ENCODE data around the gene IL15RA.

Gene IL15RA

DNA sequence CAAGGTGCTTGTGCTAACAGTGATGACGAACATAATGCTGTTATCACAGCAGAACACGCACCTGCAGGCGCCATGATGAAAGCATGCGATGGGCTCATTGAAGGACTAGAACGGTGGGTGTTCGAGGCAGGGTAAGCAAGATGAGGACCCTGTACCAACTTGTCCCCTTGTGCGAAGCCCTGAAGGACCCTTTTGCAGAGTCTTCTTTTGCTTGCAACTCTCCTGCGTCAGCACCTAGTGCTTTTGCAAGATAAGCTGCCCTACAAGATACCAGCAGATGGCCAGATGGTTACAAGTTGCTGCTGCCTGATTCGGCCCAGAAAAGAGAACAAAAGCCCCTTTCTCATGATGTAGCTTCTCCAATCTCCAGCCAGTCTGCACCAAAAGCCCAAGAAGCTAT, 4.2 kb upstream of the IL15RA start:
- TF ChIP-seq, protein P1, sequence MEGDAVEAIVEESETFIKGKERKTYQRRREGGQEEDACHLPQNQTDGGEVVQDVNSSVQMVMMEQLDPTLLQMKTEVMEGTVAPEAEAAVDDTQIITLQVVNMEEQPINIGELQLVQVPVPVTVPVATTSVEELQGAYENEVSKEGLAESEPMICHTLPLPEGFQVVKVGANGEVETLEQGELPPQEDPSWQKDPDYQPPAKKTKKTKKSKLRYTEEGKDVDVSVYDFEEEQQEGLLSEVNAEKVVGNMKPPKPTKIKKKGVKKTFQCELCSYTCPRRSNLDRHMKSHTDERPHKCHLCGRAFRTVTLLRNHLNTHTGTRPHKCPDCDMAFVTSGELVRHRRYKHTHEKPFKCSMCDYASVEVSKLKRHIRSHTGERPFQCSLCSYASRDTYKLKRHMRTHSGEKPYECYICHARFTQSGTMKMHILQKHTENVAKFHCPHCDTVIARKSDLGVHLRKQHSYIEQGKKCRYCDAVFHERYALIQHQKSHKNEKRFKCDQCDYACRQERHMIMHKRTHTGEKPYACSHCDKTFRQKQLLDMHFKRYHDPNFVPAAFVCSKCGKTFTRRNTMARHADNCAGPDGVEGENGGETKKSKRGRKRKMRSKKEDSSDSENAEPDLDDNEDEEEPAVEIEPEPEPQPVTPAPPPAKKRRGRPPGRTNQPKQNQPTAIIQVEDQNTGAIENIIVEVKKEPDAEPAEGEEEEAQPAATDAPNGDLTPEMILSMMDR (IDR thresholded peaks at IDR 0.05; ENCODE audit: low read depth, low read length), result no peak
- DNase-seq (ENCODE audit: low read depth in 2 of 2), result no peak
- H3K4me3 ChIP-seq (replicated peaks in 1 of 2; ENCODE audit: low read depth in 2 of 2, low read length in 2 of 2), result no peak overlapping the region

DNA sequence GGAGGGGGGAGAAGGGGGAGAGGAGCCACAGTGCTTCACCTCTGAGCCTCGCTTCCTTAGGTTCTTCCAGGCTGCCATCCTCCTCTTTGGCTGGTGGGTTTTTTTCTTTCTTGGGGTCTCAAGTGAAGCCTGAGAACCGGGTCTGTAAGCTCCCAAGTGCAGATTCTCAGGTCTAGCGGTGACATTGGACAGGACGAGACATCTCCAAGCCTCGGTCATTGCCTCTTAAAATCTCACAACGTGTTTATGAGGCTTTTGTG, 817 bp upstream of the IL15RA start:
- TF ChIP-seq, protein P1 (IDR thresholded peaks at IDR 0.05; ENCODE audit: low read depth, low read length), result no peak
- no peak for DNase-seq (ENCODE audit: low read depth in 2 of 2)
- H3K4me3 ChIP-seq (replicated peaks in 1 of 2; ENCODE audit: low read depth in 2 of 2, low read length in 2 of 2), result peak overlapping the region; percentile 87 to 90

DNA sequence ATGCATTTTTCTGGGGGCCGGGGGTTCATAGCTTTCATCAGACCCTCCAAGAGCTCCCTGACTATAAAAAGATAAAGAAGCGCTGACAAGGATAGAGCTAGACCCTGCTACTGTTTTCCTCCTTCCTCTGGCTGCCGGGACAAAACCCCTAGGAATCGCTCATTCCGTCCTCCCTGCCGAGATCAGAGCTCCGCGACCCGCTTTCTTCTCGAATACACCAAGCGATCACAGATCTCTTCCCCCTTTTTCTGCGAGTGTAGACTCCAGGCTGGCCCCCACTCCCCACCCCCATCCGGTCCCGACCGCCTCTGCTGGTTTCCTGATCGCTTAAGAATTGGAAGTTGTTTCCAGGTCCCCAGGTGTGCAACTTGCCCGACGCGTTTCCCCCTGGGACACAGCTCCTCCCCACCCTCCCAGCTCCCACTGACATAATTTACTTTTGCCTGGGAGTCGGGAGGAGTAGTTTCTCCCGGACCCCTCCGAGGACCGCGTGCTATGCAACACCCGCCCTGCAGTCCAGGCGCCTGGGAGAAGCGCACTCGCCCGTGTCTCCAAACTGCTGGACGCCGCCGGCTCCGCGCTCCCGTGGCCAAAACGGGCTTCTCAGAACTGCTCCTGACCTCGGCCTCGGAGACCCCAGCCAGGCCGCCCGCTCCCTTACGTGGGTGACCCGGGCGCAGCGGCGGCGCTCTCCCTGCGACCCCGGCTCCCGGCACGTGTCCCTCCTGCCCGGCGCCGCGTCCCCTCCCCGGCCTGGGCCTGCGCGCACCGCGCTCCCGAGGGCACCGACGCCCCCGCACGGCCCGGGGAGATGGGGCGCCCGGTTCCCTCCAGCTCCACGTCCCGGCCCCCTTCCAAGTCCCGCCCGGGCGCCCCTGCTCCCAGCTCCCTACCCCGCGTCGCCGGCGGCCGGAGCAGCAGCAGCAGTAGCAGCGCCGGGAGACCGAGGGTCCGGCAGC, 552 bp downstream of the IL15RA start:
- TF ChIP-seq, protein P1 (IDR thresholded peaks at IDR 0.05; ENCODE audit: low read depth, low read length), result no peak
- peak overlapping the region; percentile 87 to 90 for H3K4me3 ChIP-seq (replicated peaks in 1 of 2; ENCODE audit: low read depth in 2 of 2, low read length in 2 of 2)
- peak; percentile 58 to 59 for DNase-seq (ENCODE audit: low read depth in 2 of 2)

DNA sequence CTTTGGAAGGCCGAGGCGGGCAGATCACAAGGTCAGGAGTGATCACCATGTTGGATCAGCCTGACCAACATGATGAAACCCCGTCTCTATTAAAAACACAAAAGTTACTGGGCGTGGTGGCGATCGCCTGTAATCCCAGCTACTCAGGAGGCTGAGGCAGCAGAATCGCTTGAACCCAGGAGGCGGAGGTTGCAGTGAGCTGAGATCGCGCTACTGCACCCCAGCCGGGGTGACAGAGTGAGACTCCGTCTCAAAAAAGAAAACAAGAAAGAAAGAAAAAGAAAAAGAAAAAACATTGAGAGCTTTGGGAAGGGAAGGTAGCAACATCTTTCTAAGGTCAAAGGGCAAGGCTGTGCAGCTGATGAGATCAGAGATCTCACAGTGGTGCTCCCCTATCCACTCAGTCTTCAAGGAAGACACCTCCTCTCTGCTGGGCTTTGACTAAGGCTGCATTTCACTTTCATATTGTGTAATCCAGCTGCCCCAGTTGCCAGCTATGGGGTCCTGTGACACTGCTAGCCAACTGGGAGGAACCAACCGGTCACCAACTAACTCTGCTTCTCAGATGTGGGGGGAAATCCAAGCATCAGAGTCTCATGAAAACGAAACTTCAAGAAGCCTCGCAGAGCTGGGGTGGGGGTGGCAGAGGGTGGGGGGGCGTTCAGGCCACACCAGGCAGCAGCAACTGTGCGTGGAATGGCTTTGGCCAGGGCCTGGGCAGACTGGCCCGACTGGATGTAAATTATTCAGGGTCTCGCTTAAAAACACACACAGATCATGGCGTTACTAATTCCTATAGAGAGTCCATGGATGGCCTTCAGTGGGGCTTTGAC, 1.5 kb downstream of the IL15RA start:
- peak overlapping the region; percentile 87 to 90 for H3K4me3 ChIP-seq (replicated peaks in 1 of 2; ENCODE audit: low read depth in 2 of 2, low read length in 2 of 2)
- peak; percentile 15 to 64 for DNase-seq (ENCODE audit: low read depth in 2 of 2)
- TF ChIP-seq, protein P1 (IDR thresholded peaks at IDR 0.05; ENCODE audit: low read depth, low read length), result no peak

DNA sequence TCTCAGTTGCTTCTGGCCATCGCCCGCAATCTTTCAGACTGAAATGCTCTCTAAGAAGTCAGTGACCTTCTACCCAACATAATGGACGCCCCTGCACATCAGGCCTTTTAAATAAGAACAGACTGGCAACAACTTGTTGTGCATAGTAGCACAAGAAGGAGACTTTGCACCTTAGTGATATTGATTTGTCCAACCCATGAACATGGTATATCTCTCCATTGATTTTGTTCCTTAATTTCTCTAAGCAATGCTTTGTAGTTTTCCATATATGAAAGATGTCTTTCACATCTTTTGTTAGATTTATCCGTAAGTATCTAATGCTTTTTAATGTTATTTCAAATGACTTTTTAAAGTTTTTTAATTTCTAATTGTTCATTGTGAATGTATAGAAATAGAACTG, 4.3 kb downstream of the IL15RA start:
- no peak for DNase-seq (ENCODE audit: low read depth in 2 of 2)
- TF ChIP-seq, protein P1 (IDR thresholded peaks at IDR 0.05; ENCODE audit: low read depth, low read length), result no peak
- no peak overlapping the region for H3K4me3 ChIP-seq (replicated peaks in 1 of 2; ENCODE audit: low read depth in 2 of 2, low read length in 2 of 2)

DNA sequence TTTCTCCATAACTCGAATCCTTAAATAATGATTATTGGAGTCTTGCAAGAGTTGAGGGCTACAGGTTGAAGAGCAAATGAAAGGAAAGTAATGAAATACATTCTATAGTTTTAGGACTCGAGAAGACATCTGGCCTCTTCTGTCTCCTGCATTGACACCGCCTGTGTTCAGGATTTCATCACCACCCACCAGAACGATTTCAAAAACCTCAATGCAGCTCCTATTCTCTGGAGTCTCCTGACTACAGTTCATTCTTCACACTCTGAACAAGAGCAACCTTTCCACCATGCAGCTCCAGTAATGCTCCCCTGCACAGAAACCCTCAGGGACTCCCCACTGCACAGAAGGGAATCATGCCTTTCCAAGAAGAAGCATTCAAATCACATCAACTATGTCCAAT, 5.5 kb downstream of the IL15RA start:
- H3K4me3 ChIP-seq (replicated peaks in 1 of 2; ENCODE audit: low read depth in 2 of 2, low read length in 2 of 2), result no peak overlapping the region
- peak in 1 of 2 donors; percentile 46 for DNase-seq (ENCODE audit: low read depth in 2 of 2)
- TF ChIP-seq, protein P1 (IDR thresholded peaks at IDR 0.05; ENCODE audit: low read depth, low read length), result no peak

Measured in cardiac fibroblast (primary cell).